Loucy (cell line): ENCODE data around the gene CRYBA1.

Experiments used
- CTCF ChIP-seq: fragments of 200-600 bp; sonication (generic); conservative IDR thresholded peaks from 2 replicates; pipeline ENCODE4 v1.5.1; 2014; ENCODE audit warnings: mild to moderate bottlenecking, antibody characterized with exemption, low read length
- EZH2phosphoT487 ChIP-seq: fragments of 200-600 bp; IDR thresholded peaks from 2 replicates; pipeline ENCODE4 v1.6.1; 2018; ENCODE audit warnings: antibody characterized with exemption, mild to moderate bottlenecking, moderate library complexity, borderline replicate concordance

- TF ChIP-seq CTCF (no peak), EZH2phosphoT487 (no peak)
Measured at GRCh38 chr17:29210879-29211278, 35.8 kb upstream of the CRYBA1 start.
